Measurements from ENCODE around the gene SFT2D3. TPM values are rescaled to one million over a fixed set of nuclear protein-coding genes. Genes with fewer than 3 reads are reported as not detected.

The SFT2D3 gene
- total RNA-seq, 1 donor from 2014 or later = 4.9 TPM

GRCh38 chr2:127678531-127678930, 22.8 kb upstream of the SFT2D3 start:
- H3K4me3 Mint-ChIP-seq (ENCODE audit: unreplicated experiment) = peak overlapping the region; percentile 16
- H3K4me1 Mint-ChIP-seq (ENCODE audit: unreplicated experiment) = peaks cover 5% of the 10 kb centered on the region
- TF ChIP-seq CTCF (IDR thresholded peaks at IDR 0.05; ENCODE audit: unreplicated experiment) = no peak
- H3K36me3 Mint-ChIP-seq (ENCODE audit: low read depth, unreplicated experiment) = no peaks in the 10 kb centered on the region
- H3K27ac Mint-ChIP-seq (ENCODE audit: unreplicated experiment) = no peak overlapping the region
- H3K9me3 Mint-ChIP-seq (ENCODE audit: unreplicated experiment) = no peaks in the 10 kb centered on the region
- peaks cover 20% of the 10 kb centered on the region for H3K27me3 Mint-ChIP-seq (ENCODE audit: unreplicated experiment)
- no peak for DNase-seq (ENCODE audit: low spot score)

- peaks cover 18% of the 10 kb centered on the region for H3K27me3 Mint-ChIP-seq (ENCODE audit: unreplicated experiment)
Measured at GRCh38 chr2:127678991-127679390, 22.3 kb upstream of the SFT2D3 start.

GRCh38 chr2:127679680-127680361, 21.5 kb upstream of the SFT2D3 start:
- TF ChIP-seq CTCF (IDR thresholded peaks at IDR 0.05; ENCODE audit: unreplicated experiment) = no peak
- no peak for DNase-seq (ENCODE audit: low spot score)
- H3K27ac Mint-ChIP-seq (ENCODE audit: unreplicated experiment) = no peak overlapping the region
- peaks cover 17% of the 10 kb centered on the region for H3K27me3 Mint-ChIP-seq (ENCODE audit: unreplicated experiment)
- H3K36me3 Mint-ChIP-seq (ENCODE audit: low read depth, unreplicated experiment) = no peaks in the 10 kb centered on the region
- H3K4me1 Mint-ChIP-seq (ENCODE audit: unreplicated experiment) = peaks cover 6% of the 10 kb centered on the region
- H3K9me3 Mint-ChIP-seq (ENCODE audit: unreplicated experiment) = no peaks in the 10 kb centered on the region
- no peak overlapping the region for H3K4me3 Mint-ChIP-seq (ENCODE audit: unreplicated experiment)

More at GRCh38 chr2:127678991-127679390, 22.3 kb upstream of the SFT2D3 start:
- Mint-ChIP-seq H3K4me1 (ENCODE audit: unreplicated experiment) (peaks cover 8% of the 10 kb centered on the region), H3K36me3 (ENCODE audit: low read depth, unreplicated experiment) (no peaks in the 10 kb centered on the region), H3K9me3 (ENCODE audit: unreplicated experiment) (no peaks in the 10 kb centered on the region), H3K4me3 (ENCODE audit: unreplicated experiment) (no peak overlapping the region), H3K27ac (ENCODE audit: unreplicated experiment) (no peak overlapping the region)
- no peak for TF ChIP-seq CTCF (IDR thresholded peaks at IDR 0.05; ENCODE audit: unreplicated experiment)
- no peak for DNase-seq (ENCODE audit: low spot score)

GRCh38 chr2:127680706-127681287, 20.5 kb upstream of the SFT2D3 start:
- DNase-seq (ENCODE audit: low spot score) = no peak
- no peaks in the 10 kb centered on the region for H3K36me3 Mint-ChIP-seq (ENCODE audit: low read depth, unreplicated experiment)
- H3K27ac Mint-ChIP-seq (ENCODE audit: unreplicated experiment) = no peak overlapping the region
- H3K4me1 Mint-ChIP-seq (ENCODE audit: unreplicated experiment) = peaks cover 6% of the 10 kb centered on the region
- no peak overlapping the region for H3K4me3 Mint-ChIP-seq (ENCODE audit: unreplicated experiment)
- no peaks in the 10 kb centered on the region for H3K9me3 Mint-ChIP-seq (ENCODE audit: unreplicated experiment)
- H3K27me3 Mint-ChIP-seq (ENCODE audit: unreplicated experiment) = peaks cover 16% of the 10 kb centered on the region
- no peak for TF ChIP-seq CTCF (IDR thresholded peaks at IDR 0.05; ENCODE audit: unreplicated experiment)

GRCh38 chr2:127681288-127681804, 20.0 kb upstream of the SFT2D3 start:
- Mint-ChIP-seq H3K9me3 (ENCODE audit: unreplicated experiment) (no peaks in the 10 kb centered on the region), H3K27ac (ENCODE audit: unreplicated experiment) (no peak overlapping the region)

More at GRCh38 chr2:127681288-127681804, 20.0 kb upstream of the SFT2D3 start:
- H3K4me1 Mint-ChIP-seq (ENCODE audit: unreplicated experiment) = peaks cover 6% of the 10 kb centered on the region
- no peaks in the 10 kb centered on the region for H3K36me3 Mint-ChIP-seq (ENCODE audit: low read depth, unreplicated experiment)
- peaks cover 11% of the 10 kb centered on the region for H3K27me3 Mint-ChIP-seq (ENCODE audit: unreplicated experiment)
- no peak overlapping the region for H3K4me3 Mint-ChIP-seq (ENCODE audit: unreplicated experiment)
- no peak for DNase-seq (ENCODE audit: low spot score)
- no peak for TF ChIP-seq CTCF (IDR thresholded peaks at IDR 0.05; ENCODE audit: unreplicated experiment)

Data from endothelial cell (in vitro differentiated cells).